HG03575 (cell line): ENCODE results near the gene LHX4.

Source experiments
- ATAC-seq: cut with Tn5 transposase; IDR thresholded peaks from one replicate; pipeline ENCODE4 v1.9.1; 2021; ENCODE audit not compliant: unreplicated experiment, insufficient number of reproducible peaks, low FRiP score; ENCODE audit errors: extremely low read depth

The LHX4 gene

DNA sequence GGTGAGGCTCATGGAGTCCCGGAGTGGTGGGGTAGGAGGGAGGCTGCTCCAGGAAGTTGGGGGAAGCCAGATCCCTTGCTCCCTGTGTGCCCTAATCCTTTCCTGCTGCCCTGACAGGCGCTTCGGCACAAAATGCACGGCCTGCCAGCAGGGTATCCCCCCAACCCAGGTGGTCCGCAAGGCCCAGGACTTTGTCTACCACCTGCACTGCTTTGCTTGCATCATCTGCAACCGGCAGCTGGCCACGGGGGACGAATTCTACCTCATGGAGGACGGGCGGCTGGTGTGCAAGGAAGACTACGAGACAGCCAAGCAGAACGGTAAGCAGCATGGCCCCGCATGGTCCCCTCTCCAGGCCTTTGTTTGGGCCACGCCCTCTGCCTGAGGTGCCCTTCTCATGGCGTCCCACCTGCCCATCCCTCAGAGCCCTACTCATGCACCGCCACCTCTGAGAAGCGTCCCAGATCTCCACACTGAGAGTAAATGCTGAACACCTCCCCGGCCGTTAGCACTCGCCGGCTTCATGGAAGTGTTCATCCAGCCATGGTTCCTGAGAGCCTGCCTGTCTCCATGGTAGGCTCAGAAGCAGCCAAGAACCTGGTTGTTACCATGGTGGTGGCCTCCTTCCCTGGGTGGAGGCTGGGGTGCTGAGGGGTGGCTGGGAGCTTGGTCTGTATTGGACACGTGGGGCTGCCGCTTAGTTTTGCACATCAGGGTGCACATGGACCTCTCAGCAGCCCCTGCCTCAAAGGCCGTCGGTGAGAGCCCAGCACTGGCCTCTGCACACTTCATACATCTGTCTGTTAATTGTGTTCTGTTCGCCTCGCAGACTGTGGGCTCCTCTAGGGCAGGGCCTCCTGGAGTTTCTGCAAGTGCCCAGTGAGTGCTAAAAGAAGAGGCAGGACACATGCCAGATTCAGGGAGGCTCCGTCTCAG is 36.5 kb downstream of the LHX4 start:
- ATAC-seq: no peak

DNA sequence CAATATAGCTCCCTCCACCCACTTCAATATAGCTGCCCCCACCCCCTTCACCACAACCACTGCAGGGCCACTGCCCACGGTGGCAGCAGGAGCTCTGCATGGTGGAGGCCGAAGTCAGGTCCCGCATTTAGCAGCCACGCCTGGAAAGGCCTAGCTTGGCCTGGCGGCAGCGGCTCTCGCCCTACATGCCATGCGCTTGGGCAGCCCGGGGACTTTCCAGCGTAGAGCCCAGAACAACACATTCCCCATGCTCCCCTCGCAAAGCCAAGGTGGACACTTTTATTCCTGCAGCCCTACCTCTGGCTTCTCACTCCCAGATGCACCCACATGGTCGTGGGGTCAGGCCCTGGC is 37.1 kb downstream of the LHX4 start:
- ATAC-seq: no peak

DNA sequence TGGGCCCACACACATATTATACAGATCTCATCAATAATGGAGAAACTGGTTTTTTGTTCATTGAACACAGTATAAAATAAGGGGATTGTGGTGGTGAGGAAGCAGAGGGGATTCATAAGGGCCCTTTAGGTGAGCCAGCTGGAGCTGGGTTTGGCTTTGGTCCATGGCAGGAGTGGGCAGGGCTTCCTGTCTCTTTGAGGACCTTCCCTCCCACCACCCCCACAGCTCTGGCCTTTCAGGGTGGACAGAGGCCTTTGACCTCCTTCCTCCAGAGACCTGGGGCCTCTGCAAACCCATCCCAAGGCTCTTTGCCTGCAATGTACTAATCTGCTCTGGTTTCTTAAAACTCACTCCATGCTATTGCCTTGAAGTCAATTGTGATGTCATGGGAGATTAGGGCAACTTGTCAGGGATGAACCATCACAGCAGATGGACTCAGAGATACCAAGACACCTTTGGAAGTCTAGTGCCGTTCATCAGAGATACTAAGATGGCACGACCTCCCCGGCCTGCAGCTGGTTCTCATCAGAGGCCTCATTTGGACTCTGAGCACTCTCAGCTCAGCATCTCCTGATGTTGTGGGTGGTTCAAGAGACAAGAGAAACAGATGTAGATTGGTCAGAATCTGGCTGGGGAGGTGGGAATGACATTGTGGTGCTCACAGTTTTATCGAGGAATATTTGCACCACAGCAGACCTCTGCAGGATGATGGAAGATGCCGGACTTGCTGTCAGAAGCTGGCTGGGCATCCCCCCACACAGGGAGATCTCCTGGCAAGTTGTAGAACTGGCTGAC is 37.9 kb downstream of the LHX4 start:
- no peak for ATAC-seq

DNA sequence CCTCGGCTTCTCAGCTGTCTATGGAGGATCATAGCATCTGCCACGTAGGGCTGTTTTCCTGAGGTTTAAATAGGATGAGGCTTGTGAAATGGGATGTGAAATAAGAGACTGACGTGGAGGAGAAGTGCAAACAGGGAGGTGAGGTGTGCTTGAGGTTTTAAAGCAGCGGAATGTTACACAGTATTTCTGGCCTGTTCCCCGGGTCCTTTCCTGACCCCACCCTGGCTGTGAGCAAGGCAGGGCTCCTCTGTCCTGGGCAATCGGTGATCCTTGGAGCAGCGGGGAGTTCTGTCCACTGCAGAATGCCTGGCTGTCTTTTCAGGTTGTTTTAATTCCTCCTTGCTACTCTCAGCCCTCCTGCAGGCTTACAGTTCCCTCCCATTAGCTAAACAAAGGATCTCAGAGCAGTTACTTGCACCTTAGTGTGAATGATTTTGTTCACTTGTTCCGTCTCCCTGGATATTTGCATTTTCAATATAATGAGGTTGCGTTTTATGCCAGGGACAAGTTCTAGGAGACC is 38.6 kb downstream of the LHX4 start:
- ATAC-seq: no peak

DNA sequence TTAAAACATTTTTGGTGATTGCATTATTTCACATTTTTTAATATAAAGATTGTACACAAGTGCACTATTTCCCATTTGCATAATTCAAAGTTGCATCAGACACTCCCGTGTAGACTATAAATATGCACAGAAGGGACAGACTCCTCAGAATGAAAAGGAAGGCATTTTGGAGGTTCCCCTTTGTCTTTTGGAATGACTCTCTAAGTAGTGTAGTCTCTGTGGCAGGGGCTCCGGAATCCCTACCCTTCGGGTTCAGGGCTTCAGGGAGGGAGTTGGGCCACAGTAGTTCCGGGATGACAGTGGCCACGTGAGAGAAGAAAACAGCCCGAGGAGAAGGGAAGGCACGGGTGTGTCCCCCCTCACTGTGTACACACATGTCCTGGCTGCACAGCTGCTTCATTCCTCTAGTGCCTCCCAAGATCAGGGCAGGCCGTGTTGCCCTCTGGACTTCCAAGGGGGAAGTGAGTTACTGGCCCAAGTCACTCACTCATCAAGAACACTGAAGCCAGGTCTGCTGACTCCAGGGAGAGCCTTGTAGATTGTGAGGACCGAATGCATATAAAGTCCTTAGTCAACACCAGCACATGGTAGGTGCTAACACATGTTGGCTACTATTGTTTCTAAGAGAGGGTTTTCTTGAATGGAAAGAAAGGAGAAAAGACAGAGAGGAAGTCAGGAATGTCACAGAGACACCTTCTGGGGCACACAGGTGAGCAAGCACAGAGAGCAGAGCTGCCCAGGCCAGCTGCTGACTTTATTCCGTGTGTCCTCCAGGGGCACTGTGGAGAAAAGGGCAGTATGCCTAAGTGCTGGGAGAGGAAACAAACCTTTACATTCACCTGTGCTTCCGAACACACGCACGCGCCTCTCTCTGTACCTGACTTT is 39.8 kb downstream of the LHX4 start:
- ATAC-seq: no peak

DNA sequence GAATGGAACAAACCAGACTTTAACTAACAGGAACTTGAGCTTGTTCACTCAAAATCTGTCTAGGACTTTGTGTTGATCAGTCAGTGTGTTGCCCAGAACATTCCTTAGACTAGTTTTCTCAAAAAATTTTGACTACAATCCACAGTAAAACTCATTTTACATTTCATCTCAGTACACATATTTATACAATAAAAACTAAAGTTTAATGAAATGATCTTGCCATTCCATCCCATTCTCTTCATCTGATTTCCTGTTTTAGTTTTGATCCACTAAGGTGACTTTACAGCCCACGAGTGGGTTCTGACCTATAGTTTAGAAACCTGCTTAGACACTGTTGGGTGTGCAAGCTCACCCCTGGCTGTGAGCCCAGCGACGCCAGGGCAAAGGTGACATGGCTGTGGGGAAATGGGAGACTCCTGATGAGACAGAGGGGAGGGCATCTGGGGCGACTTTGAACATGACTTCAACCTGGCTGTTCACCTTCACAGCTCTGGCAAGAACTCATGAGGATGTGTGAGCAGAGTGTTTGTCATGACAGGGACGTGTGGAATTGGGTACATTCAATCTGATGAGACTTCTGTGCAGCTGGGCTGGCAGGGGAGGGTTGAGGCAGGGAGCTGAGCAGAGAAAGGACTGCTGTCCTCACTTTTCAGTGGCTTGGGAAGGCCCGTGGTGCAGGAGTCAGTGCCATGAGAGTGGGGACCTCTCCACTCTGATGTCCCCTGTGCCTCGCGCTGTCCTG is 40.6 kb downstream of the LHX4 start:
- ATAC-seq: no peak

DNA sequence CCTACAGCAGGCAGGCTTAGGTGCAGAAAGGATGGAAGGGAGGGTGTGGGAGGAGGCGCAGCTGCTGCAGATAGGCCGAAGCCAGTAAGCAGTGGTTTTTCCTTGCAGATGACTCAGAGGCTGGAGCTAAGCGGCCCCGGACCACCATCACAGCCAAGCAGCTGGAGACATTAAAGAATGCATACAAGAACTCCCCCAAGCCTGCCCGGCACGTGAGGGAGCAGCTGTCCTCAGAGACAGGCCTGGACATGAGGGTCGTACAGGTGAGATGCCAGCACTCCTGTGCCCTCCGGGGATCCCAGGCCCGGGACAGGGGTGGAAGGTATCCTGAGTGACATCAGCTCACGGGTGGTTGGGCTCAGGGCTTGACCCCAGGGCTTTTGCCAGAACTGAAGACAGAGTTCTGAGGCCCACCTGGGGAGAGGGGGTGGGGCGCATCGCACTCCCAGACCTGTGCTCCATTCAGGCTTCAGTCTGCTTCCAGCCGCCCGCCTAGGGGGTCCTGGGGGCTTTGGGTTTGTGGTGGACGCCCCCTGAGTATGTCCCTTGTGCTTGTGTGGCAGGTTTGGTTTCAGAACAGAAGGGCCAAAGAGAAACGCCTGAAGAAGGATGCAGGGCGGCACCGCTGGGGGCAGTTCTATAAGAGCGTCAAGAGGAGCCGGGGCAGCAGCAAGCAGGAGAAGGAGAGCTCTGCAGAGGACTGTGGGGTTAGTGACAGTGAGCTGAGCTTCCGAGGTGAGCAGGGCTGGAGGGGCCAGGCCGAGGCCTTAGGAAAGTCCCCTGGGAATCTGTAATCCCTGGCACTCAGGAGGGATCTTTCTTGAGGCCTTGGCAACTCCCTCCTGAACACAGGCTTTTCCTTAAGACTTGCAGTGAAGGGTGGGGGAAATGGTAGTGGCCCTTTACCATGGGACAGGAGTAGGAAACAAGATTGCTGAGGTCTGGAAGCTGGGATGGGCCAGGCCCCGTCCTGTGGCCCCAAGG is 41.5 kb downstream of the LHX4 start:
- no peak for ATAC-seq

DNA sequence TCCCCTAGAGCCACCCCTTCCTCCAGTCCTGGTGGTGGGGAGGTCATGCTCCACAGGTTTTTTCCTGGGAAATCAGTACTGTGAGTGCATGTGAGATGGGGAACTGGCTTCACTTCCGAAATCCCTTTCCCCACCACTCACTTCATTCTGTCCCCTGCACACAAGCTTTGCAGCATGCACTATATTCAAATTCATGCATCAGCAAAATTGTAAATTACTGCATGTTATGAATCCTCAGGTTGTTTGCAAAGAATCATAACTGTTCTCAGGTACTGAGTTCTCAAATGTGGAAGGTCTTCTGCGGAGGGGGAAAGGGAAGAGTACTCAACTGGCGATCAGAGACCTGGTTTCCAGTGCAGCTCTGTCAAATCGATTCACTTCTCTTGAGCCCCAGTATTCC is 42.3 kb downstream of the LHX4 start:
- no peak for ATAC-seq

DNA sequence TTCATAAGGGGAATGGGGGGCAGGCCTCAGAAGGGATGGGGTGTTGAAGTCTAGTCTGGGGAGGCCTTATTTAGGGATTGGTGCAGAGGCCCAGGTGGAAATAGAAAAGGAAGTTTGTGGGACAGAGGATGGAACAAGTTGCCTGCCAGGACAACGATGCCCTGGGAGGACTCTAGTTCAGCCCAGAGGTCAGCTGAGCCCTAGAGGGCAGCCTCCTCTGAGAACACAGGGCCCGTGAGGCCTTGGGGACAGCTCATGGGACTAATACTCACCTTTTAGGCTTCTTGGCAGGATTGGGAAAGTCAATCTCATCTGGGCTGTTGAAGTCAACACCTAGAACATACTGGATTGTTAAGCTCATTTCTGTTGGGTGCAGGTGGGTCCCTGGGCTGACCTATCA is 43.0 kb downstream of the LHX4 start:
- ATAC-seq: no peak

DNA sequence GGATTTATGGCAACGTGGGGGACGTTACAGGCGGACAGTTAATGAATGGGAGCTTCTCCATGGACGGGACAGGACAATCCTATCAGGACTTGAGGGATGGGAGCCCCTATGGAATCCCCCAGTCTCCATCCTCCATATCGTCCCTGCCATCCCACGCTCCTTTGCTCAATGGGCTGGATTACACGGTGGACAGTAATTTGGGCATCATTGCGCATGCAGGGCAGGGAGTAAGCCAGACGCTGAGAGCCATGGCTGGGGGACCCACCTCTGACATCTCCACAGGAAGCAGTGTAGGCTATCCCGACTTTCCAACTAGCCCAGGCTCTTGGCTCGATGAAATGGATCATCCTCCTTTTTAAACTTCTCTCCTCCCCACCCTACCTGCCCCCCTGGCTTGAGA is 44.2 kb downstream of the LHX4 start:
- no peak for ATAC-seq

DNA sequence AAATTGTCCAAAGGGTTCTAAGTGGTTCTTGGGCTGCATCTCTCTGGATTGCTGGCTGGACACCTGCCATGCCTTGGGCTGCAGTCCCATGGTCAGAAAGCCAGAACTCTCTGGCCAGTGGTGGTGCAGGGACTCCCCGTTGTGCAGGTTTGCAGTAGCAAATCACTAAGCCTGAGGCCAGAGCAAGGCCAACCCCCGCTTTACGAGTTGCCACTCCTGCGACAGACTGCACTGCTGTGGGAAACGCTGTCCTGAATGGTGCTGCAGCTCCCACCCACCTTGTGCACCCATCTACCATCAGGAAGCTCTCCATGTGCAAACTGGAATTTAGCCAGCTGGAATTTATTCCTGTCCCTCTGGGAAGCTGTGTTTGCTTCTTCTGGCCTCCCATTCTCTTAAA is 45.7 kb downstream of the LHX4 start:
- no peak for ATAC-seq

DNA sequence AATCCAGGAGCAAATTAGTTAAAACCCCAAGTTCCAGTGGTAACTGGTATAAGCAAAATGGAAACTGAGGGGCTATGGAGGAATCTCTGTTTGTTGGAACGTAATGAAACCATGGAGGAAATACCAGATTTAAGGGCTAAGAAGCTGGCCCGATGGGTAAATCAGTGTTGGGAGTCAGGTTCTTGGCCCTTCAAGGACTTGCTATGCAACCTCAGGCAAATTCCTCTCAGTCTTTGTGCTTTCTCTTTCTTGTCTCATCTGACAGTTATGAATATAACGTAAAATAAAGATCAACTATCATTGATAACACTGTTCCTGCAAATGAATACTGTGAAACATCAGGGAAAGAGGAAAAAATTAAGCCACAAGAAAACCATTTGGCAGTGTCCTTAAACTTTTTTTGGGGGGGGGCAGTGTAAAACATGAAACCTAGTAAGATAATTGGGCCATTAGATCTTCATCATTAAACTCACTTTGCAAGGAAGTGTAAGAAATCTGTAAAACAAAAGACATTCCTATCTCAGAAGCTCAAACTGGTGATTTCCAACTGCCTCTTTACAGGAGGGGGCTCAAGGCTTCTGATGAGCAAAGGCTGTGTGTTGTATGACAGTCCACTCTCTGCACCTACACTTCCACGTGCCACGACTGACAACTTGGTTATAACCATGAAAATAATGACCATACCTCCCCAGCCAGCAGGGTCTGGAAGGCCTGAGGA is 47.6 kb downstream of the LHX4 start:
- ATAC-seq: no peak

DNA sequence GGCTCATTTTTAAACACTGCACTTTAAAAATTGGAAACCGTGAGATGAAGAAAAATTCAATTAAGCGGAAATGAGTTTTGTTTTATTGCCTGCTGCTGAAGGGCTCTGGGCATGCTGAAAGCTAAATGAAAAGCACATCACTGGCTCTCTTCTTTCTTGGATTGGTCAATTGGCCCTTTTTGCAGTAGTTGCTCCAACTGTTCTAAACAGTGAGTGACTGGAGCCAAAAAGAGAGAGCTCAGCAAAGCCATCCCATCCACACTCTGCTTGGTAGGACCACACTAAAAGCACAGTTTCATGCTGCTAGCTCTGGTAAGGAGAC is 48.1 kb downstream of the LHX4 start:
- ATAC-seq: no peak

DNA sequence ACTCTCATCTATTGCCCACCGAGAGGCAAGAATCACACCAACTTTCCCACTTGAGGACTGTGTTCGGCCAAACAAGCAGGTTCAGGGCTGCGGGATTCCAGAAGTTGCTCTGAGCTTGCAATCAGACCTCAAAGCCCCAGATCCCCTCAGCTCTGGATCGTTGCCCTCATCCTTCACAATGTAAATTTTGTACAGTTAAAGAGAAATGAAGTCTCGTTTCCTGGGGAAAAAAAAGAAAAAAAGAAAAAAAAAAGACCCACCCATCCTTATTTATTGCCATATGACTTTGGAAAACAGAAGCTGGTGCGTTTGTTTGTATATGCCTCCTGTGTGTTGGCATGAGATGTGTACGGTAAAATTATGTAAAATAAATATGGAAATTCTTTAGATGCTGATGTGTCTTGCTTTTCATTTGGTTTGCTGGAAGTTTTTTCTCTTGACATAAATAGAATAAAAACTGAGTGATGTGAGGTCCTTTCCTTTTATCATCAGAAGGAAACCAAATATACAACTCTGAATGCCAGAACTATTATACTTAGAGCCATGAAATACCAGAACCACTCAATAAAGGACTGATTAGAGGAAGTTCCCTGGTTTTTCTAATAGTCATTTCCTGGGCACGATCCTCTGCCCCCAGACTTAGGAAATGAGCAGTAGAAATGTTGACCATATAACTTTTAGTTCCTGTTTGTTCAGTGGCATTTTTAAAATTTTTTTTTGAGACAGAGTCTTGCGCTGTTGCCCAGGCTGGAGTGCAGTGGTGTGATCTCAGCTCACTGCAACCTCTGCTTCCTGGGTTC is 48.7 kb downstream of the LHX4 start:
- ATAC-seq: no peak

DNA sequence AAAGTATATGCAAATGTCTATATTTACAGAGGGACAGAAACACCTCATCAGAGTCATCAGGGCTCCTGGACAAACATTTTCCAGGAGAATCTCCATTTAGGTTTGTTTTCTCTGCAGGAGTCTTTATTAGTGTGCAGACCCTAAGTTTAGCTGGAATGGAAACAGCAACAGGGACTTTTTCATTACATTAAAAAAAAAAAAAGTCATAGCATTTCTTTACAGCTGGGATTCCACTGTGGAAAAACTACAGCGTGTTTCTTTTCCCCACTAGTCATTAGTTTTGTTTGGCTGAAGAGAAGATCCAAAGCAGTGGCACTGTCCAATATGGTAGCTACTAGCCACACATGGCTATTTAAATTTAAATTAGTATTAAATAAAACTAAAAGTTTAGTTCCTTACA is 49.6 kb downstream of the LHX4 start:
- no peak for ATAC-seq

DNA sequence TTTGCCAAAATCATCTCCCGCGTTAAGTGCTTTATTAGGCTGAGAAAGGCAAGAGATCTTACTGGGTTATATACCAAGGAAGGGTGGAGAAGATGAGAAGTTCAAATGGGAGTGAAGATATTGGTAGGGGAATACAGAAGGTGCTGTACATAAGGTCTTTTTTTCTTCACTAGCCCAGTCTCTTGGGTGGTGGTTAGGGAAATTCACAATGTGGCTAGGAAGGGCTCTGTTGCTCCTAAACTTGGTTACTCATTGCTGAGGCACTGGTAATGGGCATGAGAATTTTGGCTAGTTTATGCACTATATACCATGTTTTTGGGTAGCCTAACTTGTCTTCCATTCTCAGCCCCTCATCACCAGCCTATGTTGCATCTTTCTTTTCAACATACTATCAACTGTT is 50.6 kb downstream of the LHX4 start:
- no peak for ATAC-seq
